OCI-LY1 (cell line): Measurements from ENCODE around the gene ZBTB7C.

Experiments used
- CTCF ChIP-seq: fragments of 200-600 bp; sonication (generic), shearing (Covaris generic); IDR thresholded peaks from 2 replicates; pipeline ENCODE4 v1.5.1; 2017; ENCODE audit warnings: mild to moderate bottlenecking, antibody characterized with exemption, low read length, moderate library complexity, mixed read lengths
- EZH2 ChIP-seq: fragments of 200-600 bp; sonication (generic), shearing (Covaris generic); IDR thresholded peaks from 2 replicates; pipeline ENCODE4 v1.8.0; 2017; ENCODE audit warnings: borderline replicate concordance, mixed run types, mild to moderate bottlenecking, antibody characterized with exemption, low read length, moderate library complexity, mixed read lengths

DNA sequence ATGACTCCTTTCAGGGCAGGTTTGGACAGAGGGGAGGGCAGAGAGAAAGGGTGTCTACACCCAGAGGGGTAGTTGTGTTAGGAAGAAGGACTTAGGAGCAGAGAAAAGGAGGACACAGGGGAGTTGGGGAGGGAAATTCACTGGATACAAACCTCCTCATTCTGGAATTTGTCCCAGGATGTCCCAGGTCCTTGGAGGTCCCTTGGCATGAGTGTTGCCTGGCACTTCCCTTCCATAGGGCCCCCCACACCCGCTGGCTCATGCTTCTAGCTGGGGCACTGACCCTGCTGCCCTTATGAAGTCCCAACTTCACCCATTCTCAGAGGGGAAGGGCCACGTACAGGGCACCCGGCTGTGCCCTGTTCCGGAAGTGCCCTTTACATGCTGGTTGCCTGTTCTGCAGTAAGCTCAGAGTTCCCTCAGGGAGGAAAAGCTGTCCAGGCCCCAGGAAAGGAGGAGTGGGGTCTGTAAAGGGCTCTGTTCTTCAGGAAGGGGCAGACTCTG is 385.1 kb downstream of the ZBTB7C start:
- TF ChIP-seq CTCF (no peak), EZH2 (no peak)
